ENCODE results near the gene FPGS. TPM values are rescaled to one million over a fixed set of nuclear protein-coding genes. Genes with fewer than 3 reads are reported as not detected.

FPGS gene
- total RNA-seq, 2 donors from 2014 or later: 43.9 to 47.0 TPM

GRCh38 chr9:127792417-127793031, 10.2 kb upstream of the FPGS start:
- Histone ChIP-seq H3K36me3 (peaks cover 43% of the 10 kb centered on the region), H3K4me1 (peaks cover 0 to 43% of the 10 kb centered on the region in 2 donors), H3K4me3 (no peak overlapping the region), H3K27ac (peak overlapping the region in 1 of 2 donors; percentile 44), H3K27me3 (no peaks in the 10 kb centered on the region), H3K9me3 (no peaks in the 10 kb centered on the region)
- no peak for TF ChIP-seq CTCF (IDR thresholded peaks at IDR 0.05)
- DNase-seq (ENCODE audit: low spot score): no peak

GRCh38 chr9:127793093-127793708, 9.5 kb upstream of the FPGS start:
- TF ChIP-seq CTCF (IDR thresholded peaks at IDR 0.05): no peak
- Histone ChIP-seq H3K4me3 (no peak overlapping the region), H3K27me3 (no peaks in the 10 kb centered on the region), H3K9me3 (no peaks in the 10 kb centered on the region), H3K27ac (peak overlapping the region; percentile 12 to 44), H3K36me3 (peaks cover 36% of the 10 kb centered on the region), H3K4me1 (peaks cover 0 to 36% of the 10 kb centered on the region in 2 donors)
- DNase-seq (ENCODE audit: low spot score): no peak

- Histone ChIP-seq H3K27me3 (no peaks in the 10 kb centered on the region), H3K27ac (peak overlapping the region in 1 of 2 donors; percentile 44), H3K4me1 (peaks cover 0 to 30% of the 10 kb centered on the region in 2 donors), H3K4me3 (no peak overlapping the region), H3K9me3 (no peaks in the 10 kb centered on the region), H3K36me3 (peaks cover 26% of the 10 kb centered on the region)
- no peak for DNase-seq (ENCODE audit: low spot score)
- no peak for TF ChIP-seq CTCF (IDR thresholded peaks at IDR 0.05)
Measured at GRCh38 chr9:127794001-127794791, 8.5 kb upstream of the FPGS start.

GRCh38 chr9:127796225-127796813, 6.4 kb upstream of the FPGS start:
- Histone ChIP-seq H3K4me3 (no peak overlapping the region), H3K27me3 (no peaks in the 10 kb centered on the region), H3K9me3 (no peaks in the 10 kb centered on the region), H3K4me1 (peaks cover 0 to 11% of the 10 kb centered on the region in 2 donors), H3K36me3 (peaks cover 5% of the 10 kb centered on the region), H3K27ac (peak overlapping the region; percentile 33 to 57)
- DNase-seq (ENCODE audit: low spot score): no peak
- TF ChIP-seq CTCF (IDR thresholded peaks at IDR 0.05): no peak

GRCh38 chr9:127796852-127797370, 5.8 kb upstream of the FPGS start:
- no peak for TF ChIP-seq CTCF (IDR thresholded peaks at IDR 0.05)
- no peak overlapping the region for H3K4me3 ChIP-seq
- peak overlapping the region; percentile 33 to 57 for H3K27ac ChIP-seq

More at GRCh38 chr9:127796852-127797370, 5.8 kb upstream of the FPGS start:
- peaks cover 0 to 15% of the 10 kb centered on the region in 2 donors for H3K4me1 ChIP-seq
- no peaks in the 10 kb centered on the region for H3K36me3 ChIP-seq
- no peak for DNase-seq (ENCODE audit: low spot score)
- H3K27me3 ChIP-seq: no peaks in the 10 kb centered on the region
- H3K9me3 ChIP-seq: no peaks in the 10 kb centered on the region

Measured in right atrium auricular region (tissue), 2 donors.